HCT116 (cell line): ENCODE results near the gene PLD5.
"Not testable (repeated sequence)": the region's sequence is repeated elsewhere in the genome, so short reads cannot be mapped to it uniquely, and the experiment has no call there.

ENCODE experiments used
- CEBPB ChIP-seq: IDR thresholded peaks from 2 replicates; pipeline ENCODE4 v1.6.1; 2012; ENCODE audit warnings: low read depth
- EGR1 ChIP-seq: IDR thresholded peaks from 2 replicates; pipeline ENCODE4 v1.6.1; 2012; ENCODE audit warnings: low read depth
- EZH2 ChIP-seq: fragments of 200-600 bp; sonication (generic); IDR thresholded peaks from 2 replicates; pipeline ENCODE4 v1.6.1; 2017; ENCODE audit warnings: antibody characterized with exemption, mixed run types
- EZH2phosphoT487 ChIP-seq: fragments of 200-600 bp; IDR thresholded peaks from 2 replicates; pipeline ENCODE4 v1.6.1; 2018; ENCODE audit warnings: antibody characterized with exemption, borderline replicate concordance
- JUND ChIP-seq: IDR thresholded peaks from 2 replicates; pipeline ENCODE4 v1.6.1; 2012
- POLR2A ChIP-seq: IDR thresholded peaks from 2 replicates; pipeline ENCODE4 v1.7.0; 2011; ENCODE audit warnings: borderline replicate concordance; ENCODE audit not compliant: insufficient read depth, insufficient read length; ENCODE audit errors: extremely low read depth
- POLR2AphosphoS5 ChIP-seq: IDR thresholded peaks from 2 replicates; pipeline ENCODE4 v1.6.1; 2011; ENCODE audit warnings: mild to moderate bottlenecking, low read depth, low read length, moderate library complexity
- SIN3A ChIP-seq: IDR thresholded peaks from 2 replicates; pipeline ENCODE4 v1.6.1; 2012; ENCODE audit warnings: low read depth
- YY1 ChIP-seq: IDR thresholded peaks from 2 replicates; pipeline ENCODE4 v1.6.1; 2011; ENCODE audit warnings: low read length, low read depth, moderate library complexity, mild to moderate bottlenecking; ENCODE audit not compliant: insufficient replicate concordance; ENCODE audit errors: extremely low read depth
- TF ChIP-seq, protein P1 (sequence below), 3 experiments: fragments of 200-600 bp in 1 of 3; sonication (generic) in 1 of 3; IDR thresholded peaks in 2 of 3; conservative IDR thresholded peaks in 1 of 3; 2 replicates each; pipeline ENCODE4 v1.5.1; 2012 to 2017; ENCODE audit warnings: low read depth in 2 of 3, low read length in 2 of 3, antibody characterized with exemption in 1 of 3, borderline replicate concordance in 1 of 3, control low read depth in 1 of 3, mild to moderate bottlenecking in 1 of 3, mixed read lengths in 1 of 3, mixed run types in 1 of 3, moderate library complexity in 1 of 3; ENCODE audit not compliant: insufficient read depth in 1 of 3
- TF ChIP-seq, protein P2 (sequence below): IDR thresholded peaks from 2 replicates; pipeline ENCODE4 v1.6.1; 2012; ENCODE audit warnings: low read depth

DNA sequence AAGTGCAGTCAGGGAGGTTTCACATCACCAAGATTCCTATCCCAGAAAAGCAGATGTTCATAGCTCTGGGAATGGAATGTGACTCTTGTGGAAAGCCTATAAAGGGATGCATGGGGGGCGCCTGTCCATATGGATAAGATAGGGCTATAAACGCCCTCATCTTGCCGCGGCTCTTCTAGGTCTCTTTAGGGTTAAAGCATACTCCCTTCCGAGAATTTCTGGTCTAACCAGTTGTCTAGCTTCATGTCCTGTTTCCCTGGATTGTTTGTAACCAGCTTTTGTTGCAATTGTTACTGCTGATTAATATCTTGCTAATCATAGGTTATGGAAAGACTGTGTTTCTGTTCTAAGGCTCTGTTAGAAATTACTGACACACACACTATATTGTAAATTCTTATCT, 64.8 kb downstream of the PLD5 start:
- TF ChIP-seq EGR1, EZH2, POLR2AphosphoS5, YY1, POLR2A, CEBPB, SIN3A, EZH2phosphoT487, JUND: not testable (repeated sequence)
- TF ChIP-seq, protein P1, sequence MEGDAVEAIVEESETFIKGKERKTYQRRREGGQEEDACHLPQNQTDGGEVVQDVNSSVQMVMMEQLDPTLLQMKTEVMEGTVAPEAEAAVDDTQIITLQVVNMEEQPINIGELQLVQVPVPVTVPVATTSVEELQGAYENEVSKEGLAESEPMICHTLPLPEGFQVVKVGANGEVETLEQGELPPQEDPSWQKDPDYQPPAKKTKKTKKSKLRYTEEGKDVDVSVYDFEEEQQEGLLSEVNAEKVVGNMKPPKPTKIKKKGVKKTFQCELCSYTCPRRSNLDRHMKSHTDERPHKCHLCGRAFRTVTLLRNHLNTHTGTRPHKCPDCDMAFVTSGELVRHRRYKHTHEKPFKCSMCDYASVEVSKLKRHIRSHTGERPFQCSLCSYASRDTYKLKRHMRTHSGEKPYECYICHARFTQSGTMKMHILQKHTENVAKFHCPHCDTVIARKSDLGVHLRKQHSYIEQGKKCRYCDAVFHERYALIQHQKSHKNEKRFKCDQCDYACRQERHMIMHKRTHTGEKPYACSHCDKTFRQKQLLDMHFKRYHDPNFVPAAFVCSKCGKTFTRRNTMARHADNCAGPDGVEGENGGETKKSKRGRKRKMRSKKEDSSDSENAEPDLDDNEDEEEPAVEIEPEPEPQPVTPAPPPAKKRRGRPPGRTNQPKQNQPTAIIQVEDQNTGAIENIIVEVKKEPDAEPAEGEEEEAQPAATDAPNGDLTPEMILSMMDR (IDR thresholded peaks at IDR 0.05 in 2 of 3, conservative IDR thresholded peaks at IDR 0.05 in 1 of 3; ENCODE audit: borderline replicate concordance in 1 of 3, insufficient read depth in 1 of 3, low read depth in 2 of 3, low read length in 2 of 3) = not testable (repeated sequence)
- TF ChIP-seq, protein P2, sequence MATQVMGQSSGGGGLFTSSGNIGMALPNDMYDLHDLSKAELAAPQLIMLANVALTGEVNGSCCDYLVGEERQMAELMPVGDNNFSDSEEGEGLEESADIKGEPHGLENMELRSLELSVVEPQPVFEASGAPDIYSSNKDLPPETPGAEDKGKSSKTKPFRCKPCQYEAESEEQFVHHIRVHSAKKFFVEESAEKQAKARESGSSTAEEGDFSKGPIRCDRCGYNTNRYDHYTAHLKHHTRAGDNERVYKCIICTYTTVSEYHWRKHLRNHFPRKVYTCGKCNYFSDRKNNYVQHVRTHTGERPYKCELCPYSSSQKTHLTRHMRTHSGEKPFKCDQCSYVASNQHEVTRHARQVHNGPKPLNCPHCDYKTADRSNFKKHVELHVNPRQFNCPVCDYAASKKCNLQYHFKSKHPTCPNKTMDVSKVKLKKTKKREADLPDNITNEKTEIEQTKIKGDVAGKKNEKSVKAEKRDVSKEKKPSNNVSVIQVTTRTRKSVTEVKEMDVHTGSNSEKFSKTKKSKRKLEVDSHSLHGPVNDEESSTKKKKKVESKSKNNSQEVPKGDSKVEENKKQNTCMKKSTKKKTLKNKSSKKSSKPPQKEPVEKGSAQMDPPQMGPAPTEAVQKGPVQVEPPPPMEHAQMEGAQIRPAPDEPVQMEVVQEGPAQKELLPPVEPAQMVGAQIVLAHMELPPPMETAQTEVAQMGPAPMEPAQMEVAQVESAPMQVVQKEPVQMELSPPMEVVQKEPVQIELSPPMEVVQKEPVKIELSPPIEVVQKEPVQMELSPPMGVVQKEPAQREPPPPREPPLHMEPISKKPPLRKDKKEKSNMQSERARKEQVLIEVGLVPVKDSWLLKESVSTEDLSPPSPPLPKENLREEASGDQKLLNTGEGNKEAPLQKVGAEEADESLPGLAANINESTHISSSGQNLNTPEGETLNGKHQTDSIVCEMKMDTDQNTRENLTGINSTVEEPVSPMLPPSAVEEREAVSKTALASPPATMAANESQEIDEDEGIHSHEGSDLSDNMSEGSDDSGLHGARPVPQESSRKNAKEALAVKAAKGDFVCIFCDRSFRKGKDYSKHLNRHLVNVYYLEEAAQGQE = not testable (repeated sequence)
